ENCODE data around the gene NLRP10.

GRCh38 chr11:7944123-7944522 lies 21.1 kb downstream of the NLRP10 start:
- TF ChIP-seq CTCF (IDR thresholded peaks at IDR 0.05; ENCODE audit: low read length) (no peak), EZH2 (IDR thresholded peaks at IDR 0.05; ENCODE audit: borderline replicate concordance, low read length) (no peak)
